ENCODE data around the gene PPP2R3C.
A peak's percentile ranks its signal among the peaks of the same experiment; 100 is the strongest.

The PPP2R3C gene

DNA sequence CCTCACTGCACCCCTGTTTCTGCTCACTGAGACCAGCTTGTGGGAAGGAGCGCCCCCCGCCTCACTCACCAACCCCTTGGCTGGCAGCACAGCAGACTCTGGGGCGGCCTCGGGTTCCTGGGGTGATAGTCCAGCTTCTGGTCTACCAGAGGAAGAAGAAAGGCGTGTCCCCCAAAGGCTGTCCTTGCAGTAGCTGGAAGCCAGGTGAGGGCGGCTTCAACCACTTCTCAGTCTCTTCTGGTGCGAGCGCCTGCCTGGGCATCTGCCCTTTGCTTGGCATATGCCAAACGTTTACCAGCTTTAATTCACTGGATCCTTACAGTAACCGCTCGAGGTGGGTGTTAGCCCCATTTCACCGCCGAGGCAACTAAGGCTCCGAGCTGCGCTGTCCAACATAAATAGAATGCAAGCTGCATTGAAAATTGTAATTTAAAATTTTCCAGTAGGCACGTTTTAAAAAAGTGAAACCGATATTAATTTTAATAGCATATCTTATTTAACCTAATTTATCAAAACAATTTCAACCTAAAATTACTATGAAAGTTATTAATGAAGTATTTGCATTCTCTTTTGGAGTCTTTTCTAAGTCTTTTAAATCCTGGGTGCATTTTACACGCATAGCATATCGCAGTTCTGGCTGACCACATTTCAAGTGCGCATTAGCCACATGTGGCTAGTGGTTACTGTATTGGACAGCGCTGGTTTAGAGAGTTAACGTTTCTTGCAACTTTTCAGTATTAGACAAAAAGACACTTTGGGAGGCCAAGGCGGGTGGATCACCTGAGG, 74.8 kb downstream of the PPP2R3C start:
- POLR2A ChIA-PET: interaction anchor here (0.8 to 1.8 kb wide), 3 partner anchors 12 to 368 kb away, joined by 3 to 5 read pairs (median 3); partner anchors contain the start of gene SRP54

DNA sequence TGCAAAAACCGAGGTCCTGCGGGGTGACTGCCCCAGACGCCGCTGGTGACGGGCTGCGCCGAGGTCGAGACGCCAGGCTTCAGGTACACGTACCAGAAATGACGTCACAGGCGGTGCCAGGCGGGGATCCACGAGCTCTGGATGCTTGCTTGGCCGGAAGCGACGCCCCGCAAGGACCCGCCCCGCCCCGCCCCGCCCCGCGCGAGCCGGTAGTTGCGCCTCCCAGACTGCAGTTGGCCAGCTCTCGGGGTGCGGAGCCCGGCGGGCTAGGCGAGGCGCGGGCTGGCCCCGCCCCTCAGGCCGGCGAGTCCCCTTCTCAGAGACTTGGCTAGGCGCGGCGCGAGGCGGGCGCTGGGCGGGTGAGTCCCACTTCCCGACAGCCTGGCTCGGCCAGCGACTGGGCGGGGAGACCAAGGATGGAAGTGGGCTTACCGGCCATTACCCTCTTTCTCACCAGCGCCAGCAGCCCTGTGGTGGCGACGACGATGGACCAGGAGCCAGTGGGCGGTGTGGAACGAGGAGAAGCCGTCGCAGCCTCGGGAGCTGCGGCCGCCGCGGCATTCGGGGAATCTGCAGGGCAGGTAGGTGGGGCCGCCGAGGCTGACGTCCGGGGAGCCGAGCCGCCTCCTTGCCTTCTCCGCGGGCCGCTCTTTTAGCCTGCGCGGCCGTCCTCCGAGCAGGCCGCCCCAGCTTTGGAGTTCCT, 75.6 kb downstream of the PPP2R3C start, which contains the start of gene FAM177A1:
FAM177A1 (plus strand) TSS at position 225 of the 703 bp plus-strand sequence; CDS start at position 417, 192 bp downstream.
- DNase-seq: peak; percentile 98 to 100 (median 99)
- H3K9me3 ChIP-seq (ENCODE audit: control extremely low read depth in 1 of 5, control insufficient read depth in 4 of 5, insufficient read depth in 2 of 5, low read depth in 1 of 5, low read length in 4 of 5): no peaks in the 10 kb centered on the region
- H3K27me3 ChIP-seq (replicated peaks in 2 of 5; ENCODE audit: control insufficient read depth in 4 of 5, insufficient read depth in 5 of 5, low read length in 4 of 5): no peaks in the 10 kb centered on the region
- CTCF ChIA-PET: interaction anchor here (0.7 to 1.3 kb wide), 3 partner anchors 9 to 356 kb away, joined by 3 read pairs; no protein-coding TSS in a partner anchor
- 0% methylated on average over 72 of the region's 77 CpGs for WGBS (ENCODE audit: insufficient coverage)
- peaks cover 12 to 17% (median 15%) of the 10 kb centered on the region in 4 experiments for H3K4me1 ChIP-seq (ENCODE audit: control extremely low read depth in 1 of 4, control insufficient read depth in 4 of 4, insufficient read depth in 4 of 4, low read length in 3 of 4)
- peaks cover 0 to 6% (median 0%) of the 10 kb centered on the region in 4 experiments for H3K36me3 ChIP-seq (ENCODE audit: control insufficient read depth in 4 of 4, insufficient read depth in 4 of 4, low read length in 3 of 4)
- POLR2A ChIA-PET: interaction anchor here (0.6 to 1.8 kb wide), 4 partner anchors 13 to 369 kb away, joined by 3 to 5 read pairs (median 3); partner anchors contain the start of gene SRP54
- H3K4me3 ChIP-seq (ENCODE audit: control insufficient read depth in 1 of 7, extremely low read depth in 1 of 7, insufficient read depth in 4 of 7, low read depth in 2 of 7, low read length in 6 of 7): peak within 1 kb of the TSS; percentile 71 to 95 (median 83)
- H3K27ac ChIP-seq (ENCODE audit: insufficient read depth in 1 of 2, low read depth in 1 of 2, low read length in 2 of 2, poor library complexity in 1 of 2, severe bottlenecking in 2 of 2): peak within 1 kb of the TSS; percentile 95 to 97

More for the DNA sequence above, 74.8 kb downstream of the PPP2R3C start:
- WGBS (ENCODE audit: insufficient coverage): 27% methylated on average over 16 of the region's 23 CpGs
- CTCF ChIA-PET: interaction anchor here (1.1 to 1.3 kb wide), 3 partner anchors 47 to 374 kb away, joined by 3 to 4 read pairs (median 3); no protein-coding TSS in a partner anchor
- Histone ChIP-seq H3K27ac (ENCODE audit: insufficient read depth in 1 of 2, low read depth in 1 of 2, low read length in 2 of 2, poor library complexity in 1 of 2, severe bottlenecking in 2 of 2) (peak overlapping the region; percentile 85 to 97), H3K27me3 (replicated peaks in 2 of 5; ENCODE audit: control insufficient read depth in 4 of 5, insufficient read depth in 5 of 5, low read length in 4 of 5) (no peaks in the 10 kb centered on the region), H3K4me3 (ENCODE audit: control insufficient read depth in 1 of 7, extremely low read depth in 1 of 7, insufficient read depth in 4 of 7, low read depth in 2 of 7, low read length in 6 of 7) (peak overlapping the region; percentile 71 to 95 (median 83)), H3K4me1 (ENCODE audit: control extremely low read depth in 1 of 4, control insufficient read depth in 4 of 4, insufficient read depth in 4 of 4, low read length in 3 of 4) (peaks cover 12 to 17% (median 15%) of the 10 kb centered on the region in 4 experiments), H3K9me3 (ENCODE audit: control extremely low read depth in 1 of 5, control insufficient read depth in 4 of 5, insufficient read depth in 2 of 5, low read depth in 1 of 5, low read length in 4 of 5) (no peaks in the 10 kb centered on the region), H3K36me3 (ENCODE audit: control insufficient read depth in 4 of 4, insufficient read depth in 4 of 4, low read length in 3 of 4) (peaks cover 0 to 8% (median 0%) of the 10 kb centered on the region in 4 experiments)
- peak in 2 of 3 donors; percentile 61 to 73 for DNase-seq

GRCh38 chr14:35045798-35046047, 76.1 kb downstream of the PPP2R3C start:
- Histone ChIP-seq H3K27me3 (replicated peaks in 2 of 5; ENCODE audit: control insufficient read depth in 4 of 5, insufficient read depth in 5 of 5, low read length in 4 of 5) (no peaks in the 10 kb centered on the region), H3K36me3 (ENCODE audit: control insufficient read depth in 4 of 4, insufficient read depth in 4 of 4, low read length in 3 of 4) (peaks cover 0 to 6% (median 0%) of the 10 kb centered on the region in 4 experiments), H3K9me3 (ENCODE audit: control extremely low read depth in 1 of 5, control insufficient read depth in 4 of 5, insufficient read depth in 2 of 5, low read depth in 1 of 5, low read length in 4 of 5) (no peaks in the 10 kb centered on the region), H3K27ac (ENCODE audit: insufficient read depth in 1 of 2, low read depth in 1 of 2, low read length in 2 of 2, poor library complexity in 1 of 2, severe bottlenecking in 2 of 2) (peak overlapping the region; percentile 95 to 97), H3K4me1 (ENCODE audit: control extremely low read depth in 1 of 4, control insufficient read depth in 4 of 4, insufficient read depth in 4 of 4, low read length in 3 of 4) (peaks cover 12 to 17% (median 15%) of the 10 kb centered on the region in 4 experiments), H3K4me3 (ENCODE audit: control insufficient read depth in 1 of 7, extremely low read depth in 1 of 7, insufficient read depth in 4 of 7, low read depth in 2 of 7, low read length in 6 of 7) (peak overlapping the region; percentile 35 to 95 (median 82))
- 2% methylated on average over 6 of the region's 6 CpGs for WGBS (ENCODE audit: insufficient coverage)
- no peak for DNase-seq
- ChIA-PET POLR2A (interaction anchor here (0.6 to 1.8 kb wide), 2 partner anchors 206 to 369 kb away, joined by 3 read pairs; no protein-coding TSS in a partner anchor), CTCF (interaction anchor here (0.7 to 1.3 kb wide), 3 partner anchors 10 to 357 kb away, joined by 3 read pairs; no protein-coding TSS in a partner anchor)

DNA sequence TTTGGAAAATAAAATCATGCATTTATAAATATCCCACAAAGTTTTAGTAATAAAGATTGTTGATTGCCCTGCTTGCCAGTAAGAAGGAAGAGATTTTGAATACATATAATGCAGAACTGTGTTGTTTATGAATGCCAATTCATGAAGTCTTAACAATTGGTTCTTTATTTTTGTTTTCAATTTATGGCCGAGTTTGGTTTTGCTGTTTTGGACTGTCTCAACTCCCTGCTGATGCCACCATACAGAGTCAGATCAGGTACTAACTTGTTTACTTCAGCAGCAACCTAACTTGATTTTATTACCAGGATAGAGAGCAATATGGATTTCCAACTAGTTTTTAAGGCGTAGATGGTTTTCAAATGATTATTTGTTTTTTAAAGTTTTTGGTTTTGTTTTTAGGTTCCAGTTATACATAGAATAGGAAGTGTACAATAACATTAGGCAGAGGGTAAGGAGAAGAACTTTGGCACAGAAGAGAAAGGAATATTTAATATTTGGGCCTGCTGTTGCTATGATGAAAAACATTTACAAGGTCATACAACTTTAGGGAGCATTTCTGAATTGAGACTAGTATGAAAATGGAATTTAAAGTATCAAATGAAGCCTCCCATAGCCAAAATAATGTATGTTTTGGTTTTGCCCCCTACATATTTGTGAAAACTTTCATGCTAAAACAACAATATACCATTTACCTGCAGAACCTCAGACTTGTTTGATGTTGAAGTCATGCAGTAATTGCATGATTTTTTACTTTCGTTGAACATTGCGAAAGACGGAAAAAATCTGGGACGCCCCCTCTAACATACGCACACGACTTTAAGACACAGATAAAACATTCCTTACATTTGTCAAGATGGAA, 76.6 kb downstream of the PPP2R3C start:
- H3K9me3 ChIP-seq (ENCODE audit: control extremely low read depth in 1 of 5, control insufficient read depth in 4 of 5, insufficient read depth in 2 of 5, low read depth in 1 of 5, low read length in 4 of 5): no peaks in the 10 kb centered on the region
- 100% methylated on average over 1 of the region's 8 CpGs for WGBS (ENCODE audit: insufficient coverage)
- H3K27ac ChIP-seq (ENCODE audit: insufficient read depth in 1 of 2, low read depth in 1 of 2, low read length in 2 of 2, poor library complexity in 1 of 2, severe bottlenecking in 2 of 2): peak overlapping the region; percentile 95 to 97
- peak overlapping the region in 6 of 7 experiments; percentile 77 to 95 (median 85) for H3K4me3 ChIP-seq (ENCODE audit: control insufficient read depth in 1 of 7, extremely low read depth in 1 of 7, insufficient read depth in 4 of 7, low read depth in 2 of 7, low read length in 6 of 7)
- POLR2A ChIA-PET: interaction anchor here (0.6 to 1.8 kb wide), 2 partner anchors 205 to 370 kb away, joined by 3 read pairs; no protein-coding TSS in a partner anchor
- H3K27me3 ChIP-seq (replicated peaks in 2 of 5; ENCODE audit: control insufficient read depth in 4 of 5, insufficient read depth in 5 of 5, low read length in 4 of 5): no peaks in the 10 kb centered on the region
- peaks cover 10 to 17% (median 13%) of the 10 kb centered on the region in 4 experiments for H3K4me1 ChIP-seq (ENCODE audit: control extremely low read depth in 1 of 4, control insufficient read depth in 4 of 4, insufficient read depth in 4 of 4, low read length in 3 of 4)
- peaks cover 0 to 6% (median 0%) of the 10 kb centered on the region in 4 experiments for H3K36me3 ChIP-seq (ENCODE audit: control insufficient read depth in 4 of 4, insufficient read depth in 4 of 4, low read length in 3 of 4)
- DNase-seq: peak in 2 of 3 donors; percentile 3 to 10
- CTCF ChIA-PET: interaction anchor here (0.7 to 1.3 kb wide), 3 partner anchors 10 to 357 kb away, joined by 3 read pairs; no protein-coding TSS in a partner anchor

DNA sequence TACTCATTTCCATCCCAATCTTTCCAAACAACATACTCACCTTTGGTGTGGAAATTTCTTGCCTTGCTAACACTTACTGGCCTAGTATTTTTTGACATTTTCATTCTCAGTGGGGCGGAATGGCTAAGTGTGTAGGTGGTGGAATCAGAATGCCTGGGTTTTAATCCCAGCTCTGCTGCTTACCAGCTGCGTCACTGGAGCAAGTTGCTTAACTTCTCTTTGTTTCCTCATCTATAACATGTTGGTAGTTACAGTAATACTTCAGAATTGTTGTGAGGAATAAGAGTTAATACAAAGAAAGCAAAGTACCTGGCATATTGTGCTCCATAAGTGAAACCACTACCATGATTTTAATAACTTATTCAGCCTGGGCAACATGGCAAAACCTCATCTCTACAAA, 78.7 kb downstream of the PPP2R3C start:
- Histone ChIP-seq H3K27ac (ENCODE audit: insufficient read depth in 1 of 2, low read depth in 1 of 2, low read length in 2 of 2, poor library complexity in 1 of 2, severe bottlenecking in 2 of 2) (no peak overlapping the region), H3K4me3 (ENCODE audit: control insufficient read depth in 1 of 7, extremely low read depth in 1 of 7, insufficient read depth in 4 of 7, low read depth in 2 of 7, low read length in 6 of 7) (no peak overlapping the region), H3K4me1 (ENCODE audit: control extremely low read depth in 1 of 4, control insufficient read depth in 4 of 4, insufficient read depth in 4 of 4, low read length in 3 of 4) (peaks cover 10 to 17% (median 13%) of the 10 kb centered on the region in 4 experiments), H3K27me3 (replicated peaks in 2 of 5; ENCODE audit: control insufficient read depth in 4 of 5, insufficient read depth in 5 of 5, low read length in 4 of 5) (no peaks in the 10 kb centered on the region), H3K9me3 (ENCODE audit: control extremely low read depth in 1 of 5, control insufficient read depth in 4 of 5, insufficient read depth in 2 of 5, low read depth in 1 of 5, low read length in 4 of 5) (no peaks in the 10 kb centered on the region), H3K36me3 (ENCODE audit: control insufficient read depth in 4 of 4, insufficient read depth in 4 of 4, low read length in 3 of 4) (no peaks in the 10 kb centered on the region)
- 100% methylated on average over 1 of the region's 2 CpGs for WGBS (ENCODE audit: insufficient coverage)
- ChIA-PET CTCF (interaction anchor here (1.5 kb wide), 1 partner anchor 59 kb away, joined by 4 read pairs; no protein-coding TSS in a partner anchor), POLR2A (no interaction called here)
- no peak for DNase-seq

- CTCF ChIA-PET: interaction anchor here (1.0 to 1.5 kb wide), 2 partner anchors 59 to 186 kb away, joined by 3 to 4 read pairs; no protein-coding TSS in a partner anchor
- Histone ChIP-seq H3K36me3 (ENCODE audit: control insufficient read depth in 4 of 4, insufficient read depth in 4 of 4, low read length in 3 of 4) (no peaks in the 10 kb centered on the region), H3K27ac (ENCODE audit: insufficient read depth in 1 of 2, low read depth in 1 of 2, low read length in 2 of 2, poor library complexity in 1 of 2, severe bottlenecking in 2 of 2) (no peak overlapping the region), H3K9me3 (ENCODE audit: control extremely low read depth in 1 of 5, control insufficient read depth in 4 of 5, insufficient read depth in 2 of 5, low read depth in 1 of 5, low read length in 4 of 5) (no peaks in the 10 kb centered on the region), H3K27me3 (replicated peaks in 2 of 5; ENCODE audit: control insufficient read depth in 4 of 5, insufficient read depth in 5 of 5, low read length in 4 of 5) (no peaks in the 10 kb centered on the region), H3K4me3 (ENCODE audit: control insufficient read depth in 1 of 7, extremely low read depth in 1 of 7, insufficient read depth in 4 of 7, low read depth in 2 of 7, low read length in 6 of 7) (no peak overlapping the region), H3K4me1 (ENCODE audit: control extremely low read depth in 1 of 4, control insufficient read depth in 4 of 4, insufficient read depth in 4 of 4, low read length in 3 of 4) (peaks cover 10 to 16% (median 13%) of the 10 kb centered on the region in 4 experiments)
- no peak for DNase-seq
- 100% methylated on average over 1 of the region's 3 CpGs for WGBS (ENCODE audit: insufficient coverage)
- POLR2A ChIA-PET: interaction anchor here (0.9 kb wide), 1 partner anchor 15 kb away, joined by 3 read pairs; no protein-coding TSS in a partner anchor
Measured at GRCh38 chr14:35042632-35043031, 79.2 kb downstream of the PPP2R3C start.

Measured in common myeloid progenitor, CD34-positive (primary cell).